Motor neuron (in vitro differentiated cells): ENCODE data around the gene RHOH. TPM values are rescaled to one million over a fixed set of nuclear protein-coding genes. Genes with fewer than 3 reads are reported as not detected.

Experiments
- ATAC-seq, 8 experiments: fragments of 200-7000 bp; cut with Tn5 transposase; replicated peaks in 6 of 8; 2 replicates each; pipeline ENCODE4 v1.8.0; 2021; ENCODE audit warnings: mild to moderate bottlenecking in 8 of 8, moderate library complexity in 8 of 8
- H3K27ac ChIP-seq, 2 donors: fragments of 250-450 bp; sonication (Bioruptor Pico); 2 replicates each; pipeline ENCODE4 v1.9.0; 2021; ENCODE audit warnings: antibody characterized with exemption in 2 of 2, mild to moderate bottlenecking in 2 of 2, moderate library complexity in 1 of 2
- H3K4me1 ChIP-seq, 2 donors: fragments of 250-450 bp; sonication (Bioruptor Pico); replicated peaks in 1 of 2; 2 replicates each; pipeline ENCODE4 v1.6.1; 2021; ENCODE audit warnings: antibody characterized with exemption in 2 of 2, mild to moderate bottlenecking in 2 of 2, moderate library complexity in 1 of 2
- H3K4me3 ChIP-seq, 5 donors: fragments of 250-450 bp; sonication (Bioruptor Pico); 2 replicates each; pipeline ENCODE4 v1.9.0; 2021; ENCODE audit warnings: antibody characterized with exemption in 5 of 5, mild to moderate bottlenecking in 5 of 5, moderate library complexity in 4 of 5
- WGBS, 10 experiments: fragments of 450-650 bp; shearing (Covaris generic); methylation state at CpG; one replicate each; pipeline ENCODE4 v1.0.0; 2022; 5-methylcytosine and 5-hydroxymethylcytosine counted together
- in situ Hi-C, 9 experiments: fragments of 400-800 bp; cut with MboI; loops; one replicate each; pipeline ENCODE4 v1.15.0; 2021; ENCODE audit warnings: low sequenced_read_pairs in 9 of 9, low pct_unique_long_range_greater_than_20kb in 2 of 9; ENCODE audit not compliant: unreplicated experiment in 9 of 9
- total RNA-seq, 8 experiments: library from RNA; unstranded; fragments of 300-600 nt; gene quantifications; 2 replicates each; pipeline versions ENCODE4 v1.2.3 to v1.2.4, GENCODE V29; 2022

RHOH gene
- total RNA-seq, 8 experiments from 2014 or later, result 0.10 to 5.5 (median 0.46) TPM; not detected in 1

GRCh38 chr4:40214661-40215418, 18.0 kb downstream of the RHOH start:
- no peak for ATAC-seq
- in situ Hi-C loops, result no loop called here
- Histone ChIP-seq H3K4me3 (no peak overlapping the region), H3K4me1 (no peaks in the 10 kb centered on the region), H3K27ac (no peak overlapping the region)
- WGBS, 10 experiments, result 61 to 100% (median 92%) methylated on average over 2 to 8 of the region's 9 CpGs; no CpG with 5 or more reads in 1 of the 10 experiments

GRCh38 chr4:40216622-40217366, 20.0 kb downstream of the RHOH start:
- Histone ChIP-seq H3K27ac (no peak overlapping the region), H3K4me3 (no peak overlapping the region), H3K4me1 (no peaks in the 10 kb centered on the region)
- ATAC-seq, result no peak
- in situ Hi-C loops, result no loop called here
- WGBS, 10 experiments, result 33 to 97% (median 83%) methylated on average over 1 to 4 of the region's 4 CpGs

- Histone ChIP-seq H3K4me3 (no peak overlapping the region), H3K27ac (no peak overlapping the region), H3K4me1 (no peaks in the 10 kb centered on the region)
- 13 to 100% (median 89%) methylated on average over 1 of the region's 1 CpG; no CpG with 5 or more reads in 4 of the 10 experiments for WGBS, 10 experiments
- in situ Hi-C loops, result no loop called here
- no peak for ATAC-seq
Observed at GRCh38 chr4:40221744-40222143, 24.9 kb downstream of the RHOH start.

GRCh38 chr4:40223343-40223742, 26.5 kb downstream of the RHOH start:
- no peak for ATAC-seq
- H3K4me1 ChIP-seq, result peaks cover 3 to 8% of the 10 kb centered on the region in 2 donors
- no peak overlapping the region for H3K4me3 ChIP-seq
- 83 to 100% (median 91%) methylated on average over 1 of the region's 1 CpG; no CpG with 5 or more reads in 5 of the 10 experiments for WGBS, 10 experiments
- in situ Hi-C loops, result no loop called here
- no peak overlapping the region for H3K27ac ChIP-seq

- Histone ChIP-seq H3K4me3 (no peak overlapping the region), H3K4me1 (peaks cover 3 to 8% of the 10 kb centered on the region in 2 donors), H3K27ac (no peak overlapping the region)
- in situ Hi-C loops, result no loop called here
- WGBS, 10 experiments, result 52 to 96% (median 73%) methylated on average over 2 to 5 of the region's 5 CpGs; no CpG with 5 or more reads in 2 of the 10 experiments
- no peak for ATAC-seq
Observed at GRCh38 chr4:40224432-40224831, 27.6 kb downstream of the RHOH start.

GRCh38 chr4:40225497-40225896, 28.7 kb downstream of the RHOH start:
- WGBS, 10 experiments, result 92 to 97% (median 95%) methylated on average over 3 to 5 of the region's 5 CpGs; no CpG with 5 or more reads in 4 of the 10 experiments
- Histone ChIP-seq H3K4me3 (no peak overlapping the region), H3K27ac (no peak overlapping the region), H3K4me1 (peaks cover 3 to 8% of the 10 kb centered on the region in 2 donors)
- in situ Hi-C loops, result no loop called here
- ATAC-seq, result no peak

GRCh38 chr4:40227284-40227683, 30.5 kb downstream of the RHOH start:
- H3K27ac ChIP-seq, result no peak overlapping the region
- H3K4me1 ChIP-seq, result peaks cover 3 to 8% of the 10 kb centered on the region in 2 donors
- ATAC-seq, result peak in 1 of 8 experiments; percentile 17
- WGBS, 10 experiments, result 0 to 88% (median 43%) methylated on average over 1 to 2 of the region's 2 CpGs; no CpG with 5 or more reads in 1 of the 10 experiments
- H3K4me3 ChIP-seq, result no peak overlapping the region
- in situ Hi-C loops, result no loop called here

GRCh38 chr4:40228497-40229365, 31.9 kb downstream of the RHOH start:
- ATAC-seq, result no peak
- no peak overlapping the region for H3K4me3 ChIP-seq
- H3K4me1 ChIP-seq, result peaks cover 3 to 8% of the 10 kb centered on the region in 2 donors
- H3K27ac ChIP-seq, result no peak overlapping the region
- in situ Hi-C loops, result no loop called here
- 72 to 100% (median 92%) methylated on average over 1 to 9 of the region's 10 CpGs for WGBS, 10 experiments

GRCh38 chr4:40231316-40231863, 34.6 kb downstream of the RHOH start:
- in situ Hi-C loops, result no loop called here
- no peak for ATAC-seq

GRCh38 chr4:40232610-40233009, 35.8 kb downstream of the RHOH start:
- 29 to 100% (median 73%) methylated on average over 1 to 3 of the region's 3 CpGs; no CpG with 5 or more reads in 3 of the 10 experiments for WGBS, 10 experiments
- no peak for ATAC-seq
- in situ Hi-C loops, result no loop called here
- Histone ChIP-seq H3K4me3 (no peak overlapping the region), H3K27ac (no peak overlapping the region), H3K4me1 (peaks cover 5 to 9% of the 10 kb centered on the region in 2 donors)

More at GRCh38 chr4:40231316-40231863, 34.6 kb downstream of the RHOH start:
- Histone ChIP-seq H3K27ac (no peak overlapping the region), H3K4me3 (no peak overlapping the region), H3K4me1 (peaks cover 3 to 8% of the 10 kb centered on the region in 2 donors)
- WGBS, 10 experiments, result 65 to 100% (median 90%) methylated on average over 1 to 6 of the region's 8 CpGs; no CpG with 5 or more reads in 3 of the 10 experiments

- Histone ChIP-seq H3K27ac (no peak overlapping the region), H3K4me3 (no peak overlapping the region), H3K4me1 (peaks cover 6 to 12% of the 10 kb centered on the region in 2 donors)
- no peak for ATAC-seq
- in situ Hi-C loops, result no loop called here
- WGBS, 10 experiments, result 58 to 100% (median 63%) methylated on average over 1 to 3 of the region's 3 CpGs; no CpG with 5 or more reads in 4 of the 10 experiments
Observed at GRCh38 chr4:40233227-40233626, 36.4 kb downstream of the RHOH start.

GRCh38 chr4:40234519-40235039, 37.7 kb downstream of the RHOH start:
- no peak for ATAC-seq
- 65 to 90% (median 79%) methylated on average over 2 to 3 of the region's 3 CpGs; no CpG with 5 or more reads in 6 of the 10 experiments for WGBS, 10 experiments
- in situ Hi-C loops, result no loop called here
- no peak overlapping the region for H3K27ac ChIP-seq
- H3K4me3 ChIP-seq, result no peak overlapping the region
- peaks cover 12 to 15% of the 10 kb centered on the region in 2 donors for H3K4me1 ChIP-seq
